Measurements from ENCODE around the gene ETNK2.
"Not testable (repeated sequence)": the region's sequence is repeated elsewhere in the genome, so short reads cannot be mapped to it uniquely, and the experiment has no call there.

ETNK2 gene

DNA sequence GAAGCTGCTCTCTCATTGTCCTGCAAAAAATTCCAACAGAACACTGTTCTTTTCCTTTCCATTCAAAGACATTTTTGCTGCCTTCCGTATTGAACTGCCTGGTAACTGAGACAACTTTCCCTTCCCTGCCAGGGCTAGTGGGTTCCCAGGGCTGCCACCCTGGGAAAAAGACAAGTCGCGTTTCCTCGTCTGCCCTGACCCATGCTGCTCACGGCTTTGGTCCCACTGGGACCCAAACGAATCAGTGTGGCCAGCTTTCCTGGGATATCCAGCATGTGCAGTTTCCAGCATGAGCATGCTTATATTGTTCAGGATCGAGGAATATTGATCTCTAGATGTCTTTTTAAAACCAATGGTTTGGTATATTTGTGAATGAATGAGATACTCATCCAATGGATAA lies 60.8 kb downstream of the ETNK2 start:
- no peak for DNase-seq
- in situ Hi-C loops (cut with MboI; ENCODE audit: low pct_unique_long_range_greater_than_20kb, low sequenced_read_pairs): no loop called here

DNA sequence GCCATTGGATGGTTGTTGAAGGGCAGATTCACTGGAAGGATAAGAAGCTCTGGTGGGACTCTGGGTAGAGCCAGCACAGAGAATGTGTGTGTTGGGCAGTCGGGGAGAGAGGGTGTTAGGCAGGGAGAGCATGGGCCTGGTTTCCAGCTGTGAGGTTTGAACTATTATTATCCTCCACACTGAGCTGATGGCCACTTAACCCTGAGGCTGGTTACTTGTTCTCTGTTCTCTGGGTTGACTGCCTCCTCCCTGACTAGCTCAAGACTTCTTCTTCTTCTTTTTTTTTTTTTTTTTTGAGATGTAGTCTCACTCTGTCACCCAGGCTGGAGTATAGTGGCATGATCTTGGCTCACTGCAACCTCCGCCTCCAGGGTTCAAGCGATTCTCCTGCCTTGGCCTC lies 61.7 kb downstream of the ETNK2 start:
- DNase-seq; in situ Hi-C loops (cut with MboI; ENCODE audit: low pct_unique_long_range_greater_than_20kb, low sequenced_read_pairs): not testable (repeated sequence)

DNA sequence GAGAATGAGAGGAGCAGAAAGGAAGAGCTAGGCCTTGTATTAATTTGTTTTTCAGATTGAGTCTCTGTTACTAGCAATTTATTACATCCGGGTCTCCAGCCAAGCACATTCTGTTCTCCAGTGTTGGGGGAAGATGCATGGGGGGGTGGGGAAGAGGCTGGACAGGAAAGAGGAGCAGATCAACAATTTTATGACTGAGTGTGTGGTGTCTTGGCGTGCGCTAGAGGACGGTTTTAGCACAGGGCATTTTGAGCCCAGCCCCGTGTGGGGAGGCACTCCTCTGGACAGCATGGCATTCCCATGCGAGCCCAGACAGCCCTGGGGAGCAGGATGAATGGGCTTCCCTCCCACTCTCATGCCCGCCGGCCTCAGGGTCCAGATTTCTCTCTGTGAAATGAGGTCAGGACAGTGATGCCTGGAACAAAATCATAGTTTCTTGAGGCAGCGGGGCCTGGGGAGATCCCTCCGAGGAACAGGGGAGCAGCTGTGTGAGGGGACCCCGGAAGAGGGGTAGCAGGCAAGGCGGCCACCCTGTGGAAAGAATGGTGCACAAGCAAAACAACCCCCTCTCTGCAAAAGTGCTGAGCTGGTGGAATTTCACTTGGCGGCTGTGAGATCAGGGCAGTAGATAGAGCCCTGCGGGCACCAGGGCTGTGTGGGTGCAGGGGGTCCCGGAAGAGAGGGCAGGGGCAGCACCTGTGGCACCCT lies 62.6 kb downstream of the ETNK2 start:
- DNase-seq: no peak

GRCh38 chr1:204088596-204088995 lies 63.2 kb downstream of the ETNK2 start:
- in situ Hi-C loops (cut with MboI; ENCODE audit: low pct_unique_long_range_greater_than_20kb, low sequenced_read_pairs): no loop called here
- no peak for DNase-seq

More for the DNA sequence above, 62.6 kb downstream of the ETNK2 start:
- in situ Hi-C loops (cut with MboI; ENCODE audit: low pct_unique_long_range_greater_than_20kb, low sequenced_read_pairs): no loop called here

GRCh38 chr1:204087893-204088528 lies 63.8 kb downstream of the ETNK2 start:
- in situ Hi-C loops (cut with MboI; ENCODE audit: low pct_unique_long_range_greater_than_20kb, low sequenced_read_pairs): no loop called here
- DNase-seq: no peak

GRCh38 chr1:204087181-204087892 lies 64.5 kb downstream of the ETNK2 start:
- in situ Hi-C loops (cut with MboI; ENCODE audit: low pct_unique_long_range_greater_than_20kb, low sequenced_read_pairs): no loop called here
- no peak for DNase-seq

- in situ Hi-C loops (cut with MboI; ENCODE audit: low pct_unique_long_range_greater_than_20kb, low sequenced_read_pairs): no loop called here
- DNase-seq: no peak
Observed at GRCh38 chr1:204085876-204086275, 66.0 kb downstream of the ETNK2 start.

- no peak for DNase-seq
- in situ Hi-C loops (cut with MboI; ENCODE audit: low pct_unique_long_range_greater_than_20kb, low sequenced_read_pairs): no loop called here
Observed at GRCh38 chr1:204084247-204084772, 67.5 kb downstream of the ETNK2 start.

GRCh38 chr1:204083491-204083890 lies 68.4 kb downstream of the ETNK2 start:
- in situ Hi-C loops (cut with MboI; ENCODE audit: low pct_unique_long_range_greater_than_20kb, low sequenced_read_pairs): no loop called here
- no peak for DNase-seq

DNA sequence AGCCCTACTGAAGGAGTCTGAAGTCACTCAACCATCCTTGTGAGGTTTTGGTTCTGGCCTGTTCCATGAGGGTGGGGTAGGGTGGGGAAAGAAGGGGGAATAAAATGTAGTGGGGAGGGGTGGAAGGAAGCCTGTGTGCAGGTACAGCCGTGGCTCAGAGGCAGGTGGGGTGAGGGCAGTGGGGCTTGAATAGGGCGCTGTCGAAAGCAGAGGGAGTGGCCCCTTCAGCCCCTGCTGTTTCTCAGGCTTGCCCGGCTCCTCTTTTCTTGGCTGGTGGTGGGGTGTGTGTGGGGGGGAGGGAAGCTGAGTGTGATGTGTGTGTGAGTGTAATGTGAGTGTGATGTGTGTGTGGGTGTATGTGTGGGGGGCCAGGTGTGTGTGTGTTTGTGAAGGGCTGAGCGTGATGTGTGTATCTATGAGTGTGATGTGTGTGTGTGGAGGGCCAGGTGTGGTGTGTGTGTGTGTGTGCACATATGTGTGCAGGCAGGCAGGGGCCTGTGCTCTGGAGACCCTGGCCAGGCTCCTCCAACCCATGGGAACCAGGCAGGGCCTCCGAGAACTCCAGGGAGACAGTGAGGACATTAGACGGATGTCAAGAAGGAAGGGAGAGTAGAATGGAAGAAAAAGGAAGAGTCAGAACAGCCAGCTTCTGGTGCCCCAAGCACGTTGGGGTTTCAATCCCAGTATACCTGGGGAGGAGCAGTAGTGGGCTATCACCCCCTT lies 69.9 kb downstream of the ETNK2 start:
- in situ Hi-C loops (cut with MboI; ENCODE audit: low pct_unique_long_range_greater_than_20kb, low sequenced_read_pairs): no loop called here
- no peak for DNase-seq

DNA sequence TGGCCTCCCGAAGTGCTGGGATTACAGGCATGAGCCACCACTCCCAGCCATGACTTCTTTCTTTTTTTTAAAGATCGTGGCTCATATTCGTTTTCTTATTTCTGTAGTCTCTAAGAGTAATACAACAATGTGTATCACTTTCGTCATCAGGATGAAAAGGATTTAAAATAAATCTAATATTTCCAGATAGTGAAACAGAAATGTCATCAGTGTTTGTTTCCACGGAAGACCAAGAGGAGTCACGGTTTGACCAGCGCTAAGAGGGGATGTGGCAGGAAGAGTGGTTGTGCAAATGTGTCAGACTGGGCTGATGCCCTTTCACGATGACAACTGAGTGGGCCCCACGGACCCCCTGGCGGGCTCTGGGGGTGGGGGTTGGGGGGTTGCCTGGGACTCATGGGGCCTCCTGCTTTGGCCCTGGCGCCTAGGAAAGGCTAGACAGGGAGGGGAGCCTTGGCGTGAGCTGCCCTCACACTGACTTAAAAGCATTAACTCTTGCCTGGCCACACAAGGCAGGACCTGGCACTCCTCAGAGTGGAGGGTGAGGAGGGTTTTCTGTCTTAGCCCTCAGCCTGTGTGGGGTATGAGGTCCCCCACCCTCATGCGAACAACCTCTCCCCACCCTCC lies 70.6 kb downstream of the ETNK2 start:
- no peak for DNase-seq
- in situ Hi-C loops (cut with MboI; ENCODE audit: low pct_unique_long_range_greater_than_20kb, low sequenced_read_pairs): no loop called here
